Common myeloid progenitor, CD34-positive (primary cell): ENCODE data around the gene BCL7A.

ENCODE experiments used
- CTCF ChIA-PET: fragments of 350-600 bp; sonication (Branson Sonifier 250); formaldehyde crosslinking; loops from one replicate; lab custom pipeline; 2021; ENCODE audit warnings: antibody characterized with exemption; lab: Charles Lee
- POLR2A ChIA-PET: fragments of 350-600 bp; sonication (Branson Sonifier 250); formaldehyde crosslinking; loops from one replicate; lab custom pipeline; 2021; ENCODE audit warnings: antibody characterized with exemption; lab: Charles Lee
- DNase-seq, 3 donors: peaks; one replicate each; pipeline versions ENCODE4 v3.0.0 to v3.0.0-alpha.2; 2013
- H3K27ac ChIP-seq, 2 experiments: 1 replicate in 1 of 2; 2 replicates in 1 of 2; pipeline ENCODE4 v1.7.0; 2013; ENCODE audit warnings: inconsistent platforms in 2 of 2, low read length in 2 of 2, mild to moderate bottlenecking in 2 of 2, low read depth in 1 of 2, moderate library complexity in 1 of 2; ENCODE audit not compliant: severe bottlenecking in 2 of 2, insufficient read depth in 1 of 2, poor library complexity in 1 of 2
- H3K27me3 ChIP-seq, 5 experiments: replicated peaks in 2 of 5; 1 replicate in 3 of 5; 2 replicates in 2 of 5; pipeline versions ENCODE4 v1.6.1 to v1.7.0; 2013; ENCODE audit warnings: low read length in 4 of 5, mild to moderate bottlenecking in 2 of 5, moderate library complexity in 2 of 5, inconsistent platforms in 1 of 5; ENCODE audit not compliant: insufficient read depth in 5 of 5, control insufficient read depth in 4 of 5
- H3K36me3 ChIP-seq, 4 experiments: 1 replicate in 2 of 4; 2 replicates in 2 of 4; pipeline versions ENCODE4 v1.6.1 to v1.7.0; 2013; ENCODE audit warnings: low read length in 3 of 4, control low read depth in 1 of 4, mild to moderate bottlenecking in 1 of 4; ENCODE audit not compliant: control insufficient read depth in 4 of 4, insufficient read depth in 4 of 4
- H3K4me1 ChIP-seq, 4 experiments: 1 replicate in 3 of 4; 2 replicates in 1 of 4; pipeline versions ENCODE4 v1.6.1 to v1.7.1; 2013; ENCODE audit warnings: low read length in 3 of 4, mild to moderate bottlenecking in 3 of 4, control low read depth in 1 of 4, inconsistent platforms in 1 of 4, moderate library complexity in 1 of 4; ENCODE audit not compliant: control insufficient read depth in 4 of 4, insufficient read depth in 4 of 4; ENCODE audit errors: control extremely low read depth in 1 of 4
- H3K4me3 ChIP-seq, 7 experiments: 1 replicate in 4 of 7; 2 replicates in 3 of 7; pipeline versions ENCODE4 v1.5.1 to v1.7.0; 2013; ENCODE audit warnings: mild to moderate bottlenecking in 7 of 7, low read length in 6 of 7, moderate library complexity in 6 of 7, inconsistent platforms in 2 of 7, low read depth in 2 of 7, control low read depth in 1 of 7; ENCODE audit not compliant: insufficient read depth in 4 of 7, control insufficient read depth in 1 of 7; ENCODE audit errors: extremely low read depth in 1 of 7
- H3K9me3 ChIP-seq, 5 experiments: 1 replicate in 4 of 5; 2 replicates in 1 of 5; pipeline versions ENCODE4 v1.6.1 to v1.7.1; 2013; ENCODE audit warnings: low read length in 4 of 5, mild to moderate bottlenecking in 2 of 5, inconsistent platforms in 1 of 5, low read depth in 1 of 5, moderate library complexity in 1 of 5; ENCODE audit not compliant: control insufficient read depth in 4 of 5, insufficient read depth in 2 of 5; ENCODE audit errors: control extremely low read depth in 1 of 5
- WGBS: methylation state at CpG from one replicate; pipeline ENCODE4 v1.1.5; 2013; ENCODE audit not compliant: insufficient coverage; 5-methylcytosine and 5-hydroxymethylcytosine counted together

The BCL7A gene

GRCh38 chr12:122021193-122021821, 377 bp upstream of the BCL7A start:
- WGBS = under 1% methylated on average over 35 of the region's 57 CpGs
- POLR2A ChIA-PET = interaction anchor here (0.6 to 1.2 kb wide), 6 partner anchors 9 to 136 kb away, joined by 3 to 6 read pairs (median 3); no protein-coding TSS in a partner anchor
- peak in 2 of 3 donors; percentile 51 to 61 for DNase-seq

DNA sequence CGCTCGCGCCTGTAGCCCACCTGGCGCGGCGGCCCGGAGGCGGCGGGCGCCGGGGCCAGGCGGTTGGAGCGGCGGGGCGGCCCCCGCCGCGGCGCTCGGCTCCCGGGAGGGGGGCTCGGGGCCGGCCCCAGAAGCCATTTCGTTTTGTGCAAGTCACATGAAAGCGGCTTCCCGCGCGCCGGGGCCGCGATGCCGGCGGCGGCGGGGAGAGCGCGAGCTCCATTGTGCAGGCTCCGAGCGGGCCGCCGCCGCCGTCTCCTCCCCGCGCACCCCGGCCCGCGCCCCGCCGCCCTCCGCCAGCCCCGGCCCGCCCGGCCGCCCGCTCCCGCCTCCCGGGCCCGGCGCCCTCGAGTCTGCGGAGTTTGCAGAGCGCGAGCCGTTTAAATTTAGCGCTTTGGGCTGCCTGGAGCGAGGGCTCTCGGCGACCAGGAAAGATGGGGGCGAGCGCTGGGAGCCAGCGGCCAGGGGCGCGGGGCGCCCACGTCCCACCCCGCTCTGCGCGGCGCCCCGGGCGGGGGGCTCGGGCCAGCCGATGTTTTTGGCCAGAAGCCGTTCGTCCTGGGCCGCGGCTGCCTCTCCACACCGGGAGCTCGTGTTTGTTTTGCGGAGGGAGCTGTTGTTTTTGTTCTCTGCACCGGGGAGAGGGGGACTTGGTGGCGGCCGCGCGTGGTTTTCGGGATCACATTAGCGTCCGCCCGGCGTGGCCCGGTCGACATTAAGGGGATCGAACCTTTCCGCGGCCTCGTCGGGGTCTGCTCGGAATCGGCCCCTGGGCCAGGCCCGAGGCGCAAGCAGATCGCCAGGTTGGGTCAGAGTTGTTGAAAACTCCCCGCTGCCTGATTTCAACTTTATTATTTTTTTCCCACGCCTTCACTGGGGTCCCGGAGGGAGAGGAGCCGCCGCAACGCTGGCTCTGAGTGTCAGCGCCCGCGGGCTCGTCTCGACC, 982 bp downstream of the BCL7A start:
- peaks cover 0 to 10% (median 0%) of the 10 kb centered on the region in 5 experiments for H3K9me3 ChIP-seq
- peak in 2 of 3 donors; percentile 65 to 77 for DNase-seq
- WGBS = 0% methylated on average over 98 of the region's 124 CpGs
- H3K27ac ChIP-seq = peak overlapping the region in 1 of 2 experiments; percentile 76
- H3K27me3 ChIP-seq = no peaks in the 10 kb centered on the region
- H3K36me3 ChIP-seq = peaks cover 0 to 2% (median 0%) of the 10 kb centered on the region in 4 experiments
- H3K4me1 ChIP-seq = peaks cover 0 to 27% (median 25%) of the 10 kb centered on the region in 4 experiments
- CTCF ChIA-PET = interaction anchor here (0.9 to 2.8 kb wide), 4 partner anchors 9 to 105 kb away, joined by 3 to 12 read pairs (median 3); partner anchors contain the start of gene CFAP251
- POLR2A ChIA-PET = interaction anchor here (0.5 to 1.2 kb wide), 3 partner anchors 20 to 104 kb away, joined by 3 to 7 read pairs (median 3); partner anchors contain the start of gene CFAP251
- peak overlapping the region; percentile 63 to 86 (median 80) for H3K4me3 ChIP-seq

More at GRCh38 chr12:122021193-122021821, 377 bp upstream of the BCL7A start:
- Histone ChIP-seq H3K27ac (no peak overlapping the region), H3K27me3 (no peaks in the 10 kb centered on the region), H3K4me1 (peaks cover 0 to 27% (median 25%) of the 10 kb centered on the region in 4 experiments), H3K36me3 (peaks cover 0 to under 1% (median 0%) of the 10 kb centered on the region in 4 experiments), H3K9me3 (peaks cover 0 to 10% (median 0%) of the 10 kb centered on the region in 5 experiments), H3K4me3 (peak overlapping the region; percentile 60 to 86 (median 80))
- CTCF ChIA-PET = interaction anchor here (0.6 to 1.6 kb wide), 11 partner anchors 9 to 104 kb away, joined by 3 to 7 read pairs (median 3); partner anchors contain the start of gene CFAP251

GRCh38 chr12:122023339-122024131, 1.9 kb downstream of the BCL7A start:
- CTCF ChIA-PET = interaction anchor here (0.6 to 2.8 kb wide), 5 partner anchors 10 to 648 kb away, joined by 3 to 12 read pairs (median 3); partner anchors contain the start of gene CFAP251
- POLR2A ChIA-PET = interaction anchor here (0.6 to 1.2 kb wide), 3 partner anchors 19 to 573 kb away, joined by 3 to 7 read pairs (median 3); partner anchors contain the start of gene CFAP251
- Histone ChIP-seq H3K9me3 (peaks cover 0 to 4% (median 0%) of the 10 kb centered on the region in 5 experiments), H3K27ac (peak overlapping the region in 1 of 2 experiments; percentile 76), H3K4me1 (peaks cover 0 to 27% (median 26%) of the 10 kb centered on the region in 4 experiments), H3K36me3 (peaks cover 0 to 2% (median 0%) of the 10 kb centered on the region in 4 experiments), H3K4me3 (peak overlapping the region; percentile 61 to 86 (median 80)), H3K27me3 (no peaks in the 10 kb centered on the region)
- peak in 2 of 3 donors; percentile 51 to 57 for DNase-seq
- 28% methylated on average over 40 of the region's 43 CpGs for WGBS

GRCh38 chr12:122024132-122024785, 2.6 kb downstream of the BCL7A start:
- H3K27ac ChIP-seq = no peak overlapping the region
- DNase-seq = peak in 2 of 3 donors; percentile 34 to 47
- H3K4me3 ChIP-seq = peak overlapping the region in 5 of 7 experiments; percentile 13 to 86 (median 81)
- no peaks in the 10 kb centered on the region for H3K9me3 ChIP-seq
- no peaks in the 10 kb centered on the region for H3K27me3 ChIP-seq
- WGBS = 96% methylated on average over 11 of the region's 16 CpGs
- CTCF ChIA-PET = interaction anchor here (0.6 to 2.8 kb wide), 4 partner anchors 11 to 647 kb away, joined by 3 to 12 read pairs (median 4); partner anchors contain the start of gene CFAP251
- H3K36me3 ChIP-seq = peaks cover 0 to 3% (median under 1%) of the 10 kb centered on the region in 4 experiments
- POLR2A ChIA-PET = interaction anchor here (0.6 to 1.2 kb wide), 2 partner anchors 106 to 574 kb away, joined by 3 to 7 read pairs; partner anchors contain the start of gene CFAP251
- H3K4me1 ChIP-seq = peaks cover 0 to 33% (median 29%) of the 10 kb centered on the region in 4 experiments

- WGBS = 100% methylated on average over 3 of the region's 7 CpGs
- no peak overlapping the region for H3K4me3 ChIP-seq
- H3K4me1 ChIP-seq = peaks cover 0 to 28% (median 20%) of the 10 kb centered on the region in 4 experiments
- POLR2A ChIA-PET = no interaction called here
- peaks cover 0 to 8% (median 2%) of the 10 kb centered on the region in 4 experiments for H3K36me3 ChIP-seq
- DNase-seq = peak in 2 of 3 donors; percentile 10 to 28
- no peaks in the 10 kb centered on the region for H3K27me3 ChIP-seq
- no peaks in the 10 kb centered on the region for H3K9me3 ChIP-seq
- CTCF ChIA-PET = interaction anchor here (0.6 to 2.2 kb wide), 5 partner anchors 15 to 165 kb away, joined by 3 to 6 read pairs (median 3); no protein-coding TSS in a partner anchor
- H3K27ac ChIP-seq = no peak overlapping the region
These were observed 5.1 kb downstream of the BCL7A start for GRCh38 chr12:122026706-122027333.
